Tibial nerve (tissue), 4 donors: ENCODE results near the gene KCNT1. TPM values are rescaled to one million over a fixed set of nuclear protein-coding genes. Genes with fewer than 3 reads are reported as not detected.

Experiments
- DNase-seq, 2 donors: peaks; one replicate each; pipeline ENCODE4 v3.0.0-alpha.2; 2019; ENCODE audit warnings: low spot score in 2 of 2
- H3K27ac ChIP-seq, 4 donors: fragments of 200-600 bp; sonication (generic) in 3 of 4; one replicate each; pipeline ENCODE4 v1.5.1; 2017 to 2019; ENCODE audit warnings: mild to moderate bottlenecking in 1 of 4
- H3K27me3 ChIP-seq, 2 donors: fragments of 200-600 bp; sonication (generic) in 1 of 2; one replicate each; pipeline versions ENCODE4 v1.5.1 to v1.6.0; 2017 to 2019
- H3K36me3 ChIP-seq, 3 donors: fragments of 200-600 bp; sonication (generic); one replicate each; pipeline ENCODE4 v1.5.1; 2018 to 2019
- H3K4me1 ChIP-seq, 4 donors: fragments of 200-600 bp; sonication (generic) in 3 of 4; one replicate each; pipeline ENCODE4 v1.5.1; 2017 to 2019
- H3K4me3 ChIP-seq, 4 donors: fragments of 200-600 bp; sonication (generic) in 3 of 4; one replicate each; pipeline ENCODE4 v1.5.1; 2017 to 2019; ENCODE audit warnings: mild to moderate bottlenecking in 1 of 4, moderate library complexity in 1 of 4
- H3K9me3 ChIP-seq, 4 donors: fragments of 200-600 bp; sonication (generic) in 3 of 4; one replicate each; pipeline ENCODE4 v1.5.1; 2017 to 2019
- EP300 ChIP-seq, 2 donors: sonication (generic); formaldehyde crosslinking; IDR thresholded peaks; one replicate each; pipeline ENCODE4 v1.6.1; 2017; ENCODE audit warnings: antibody characterized with exemption in 2 of 2, mild to moderate bottlenecking in 1 of 2
- POLR2A ChIP-seq, 2 donors: fragments of 450-650 bp; IDR thresholded peaks; one replicate each; pipeline ENCODE4 v1.6.1; 2017; ENCODE audit warnings: antibody characterized with exemption in 2 of 2, mild to moderate bottlenecking in 2 of 2, moderate library complexity in 2 of 2
- WGBS, 2 donors: methylation state at CpG; one replicate each; pipeline ENCODE4 v1.1.5; 2018; 5-methylcytosine and 5-hydroxymethylcytosine counted together
- total RNA-seq, 4 donors: library from RNA; depleted of rRNA; stranded (reverse); fragments of >200 nt; gene quantifications; one replicate each; pipeline ENCODE4 v1.1.0, GENCODE V29; 2016
- TF ChIP-seq, protein P1 (sequence below), 5 experiments: fragments of 200-600 bp in 3 of 5; fragments of 450-650 bp in 2 of 5; sonication (generic) in 3 of 5; IDR thresholded peaks; one replicate each; pipeline ENCODE4 v1.5.1; 2016 to 2019; ENCODE audit warnings: antibody characterized with exemption in 5 of 5, mild to moderate bottlenecking in 3 of 5, moderate library complexity in 2 of 5

Gene KCNT1
- total RNA-seq, 4 donors from 2014 or later: under 0.01 to 0.39 TPM; not detected in 2

DNA sequence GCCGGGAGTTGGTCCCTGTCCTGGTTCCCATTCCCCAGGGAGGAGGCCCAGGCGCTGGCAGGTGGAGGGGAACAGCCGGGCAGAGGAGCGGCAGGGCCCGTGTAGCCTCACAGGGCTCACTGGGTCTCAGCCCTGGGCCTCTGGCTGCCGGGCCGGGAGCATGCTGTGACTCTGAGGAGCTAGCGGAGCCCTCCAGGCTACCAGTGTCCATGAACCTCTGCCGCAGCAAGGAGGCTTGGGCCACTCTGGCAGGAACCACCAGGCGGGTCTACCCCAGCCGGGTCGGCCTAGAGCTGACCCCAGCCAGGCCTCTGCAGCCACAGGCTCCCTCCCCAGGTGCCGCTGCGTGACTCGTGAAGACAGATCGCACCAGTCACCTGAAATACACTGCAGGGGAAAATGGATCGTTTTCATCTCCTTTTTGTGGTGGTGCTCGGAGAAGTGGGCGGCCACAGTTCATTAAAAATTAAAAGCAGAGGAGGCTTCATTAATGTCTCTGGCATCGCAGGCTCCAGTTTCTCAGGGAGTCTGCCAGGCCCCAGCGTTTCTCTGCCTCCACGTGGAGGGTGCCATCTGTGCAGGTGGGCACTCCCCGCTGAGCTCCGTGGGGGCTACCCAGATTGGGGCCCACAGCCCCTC, 43.8 kb downstream of the KCNT1 start:
- H3K36me3 ChIP-seq: no peaks in the 10 kb centered on the region
- peaks cover 0 to 21% of the 10 kb centered on the region in 2 donors for H3K27me3 ChIP-seq
- no peaks in the 10 kb centered on the region for H3K4me1 ChIP-seq
- 72 to 89% methylated on average over 11 to 15 of the region's 24 CpGs for WGBS, 2 donors
- no peak overlapping the region for H3K4me3 ChIP-seq
- H3K9me3 ChIP-seq: no peaks in the 10 kb centered on the region
- no peak for DNase-seq
- H3K27ac ChIP-seq: no peak overlapping the region
- TF ChIP-seq EP300 (IDR thresholded peaks at IDR 0.05): no peak
- no peak for TF ChIP-seq POLR2A (IDR thresholded peaks at IDR 0.05)
- TF ChIP-seq, protein P1, sequence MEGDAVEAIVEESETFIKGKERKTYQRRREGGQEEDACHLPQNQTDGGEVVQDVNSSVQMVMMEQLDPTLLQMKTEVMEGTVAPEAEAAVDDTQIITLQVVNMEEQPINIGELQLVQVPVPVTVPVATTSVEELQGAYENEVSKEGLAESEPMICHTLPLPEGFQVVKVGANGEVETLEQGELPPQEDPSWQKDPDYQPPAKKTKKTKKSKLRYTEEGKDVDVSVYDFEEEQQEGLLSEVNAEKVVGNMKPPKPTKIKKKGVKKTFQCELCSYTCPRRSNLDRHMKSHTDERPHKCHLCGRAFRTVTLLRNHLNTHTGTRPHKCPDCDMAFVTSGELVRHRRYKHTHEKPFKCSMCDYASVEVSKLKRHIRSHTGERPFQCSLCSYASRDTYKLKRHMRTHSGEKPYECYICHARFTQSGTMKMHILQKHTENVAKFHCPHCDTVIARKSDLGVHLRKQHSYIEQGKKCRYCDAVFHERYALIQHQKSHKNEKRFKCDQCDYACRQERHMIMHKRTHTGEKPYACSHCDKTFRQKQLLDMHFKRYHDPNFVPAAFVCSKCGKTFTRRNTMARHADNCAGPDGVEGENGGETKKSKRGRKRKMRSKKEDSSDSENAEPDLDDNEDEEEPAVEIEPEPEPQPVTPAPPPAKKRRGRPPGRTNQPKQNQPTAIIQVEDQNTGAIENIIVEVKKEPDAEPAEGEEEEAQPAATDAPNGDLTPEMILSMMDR (IDR thresholded peaks at IDR 0.05): no peak

DNA sequence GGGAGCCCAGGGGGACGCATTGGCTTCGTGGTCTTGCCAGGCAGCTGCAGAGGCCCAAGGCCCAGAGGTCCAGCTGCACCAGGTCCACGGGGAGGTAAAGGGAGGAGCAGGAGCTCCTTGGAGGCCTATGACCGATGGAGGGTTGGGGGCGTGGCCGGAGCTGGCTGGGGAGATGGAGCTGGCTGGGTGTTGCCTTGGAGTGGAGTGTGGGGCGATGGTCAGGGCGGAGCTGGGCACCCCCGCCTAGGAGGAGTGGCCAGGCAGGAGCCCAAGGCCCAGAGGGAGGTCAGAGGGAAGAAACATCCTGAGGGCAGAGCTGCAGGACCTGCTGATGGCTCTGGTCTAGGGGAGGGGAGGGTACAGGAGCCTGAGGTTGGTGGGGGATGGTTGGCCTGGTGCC, 44.6 kb downstream of the KCNT1 start:
- Histone ChIP-seq H3K4me1 (no peaks in the 10 kb centered on the region), H3K36me3 (no peaks in the 10 kb centered on the region), H3K9me3 (no peaks in the 10 kb centered on the region), H3K27me3 (peaks cover 0 to 16% of the 10 kb centered on the region in 2 donors), H3K27ac (no peak overlapping the region), H3K4me3 (no peak overlapping the region)
- WGBS, 2 donors: 63 to 73% methylated on average over 7 of the region's 9 CpGs
- TF ChIP-seq EP300 (IDR thresholded peaks at IDR 0.05) (no peak), POLR2A (IDR thresholded peaks at IDR 0.05) (no peak)
- TF ChIP-seq, protein P1 (IDR thresholded peaks at IDR 0.05): no peak
- no peak for DNase-seq

DNA sequence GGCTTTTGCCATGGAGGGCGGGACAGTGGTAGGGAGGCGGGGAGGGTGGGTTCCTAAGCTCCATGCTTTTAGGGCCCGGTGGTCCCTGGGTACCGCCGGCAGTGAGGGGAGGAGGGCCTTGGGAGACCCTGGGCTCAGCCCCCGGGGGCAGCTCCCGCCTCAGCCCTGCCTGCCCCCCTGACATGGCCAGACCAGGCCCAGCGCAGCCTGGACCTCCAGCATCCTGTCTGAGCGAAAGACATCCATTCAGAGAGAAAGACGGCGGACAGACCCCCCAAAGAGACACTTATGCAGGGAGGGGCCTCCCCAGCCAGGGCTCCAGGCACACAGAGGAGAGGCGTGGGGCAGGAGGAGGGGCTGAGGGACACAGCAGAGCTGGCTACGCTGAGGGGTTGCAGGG, 45.3 kb downstream of the KCNT1 start:
- Histone ChIP-seq H3K4me1 (no peaks in the 10 kb centered on the region), H3K9me3 (no peaks in the 10 kb centered on the region), H3K36me3 (no peaks in the 10 kb centered on the region), H3K4me3 (no peak overlapping the region), H3K27me3 (peaks cover 0 to 16% of the 10 kb centered on the region in 2 donors), H3K27ac (no peak overlapping the region)
- no peak for DNase-seq
- WGBS, 2 donors: 38 to 44% methylated on average over 10 to 11 of the region's 13 CpGs
- TF ChIP-seq, protein P1 (IDR thresholded peaks at IDR 0.05): no peak
- TF ChIP-seq EP300 (IDR thresholded peaks at IDR 0.05): no peak
- no peak for TF ChIP-seq POLR2A (IDR thresholded peaks at IDR 0.05)

DNA sequence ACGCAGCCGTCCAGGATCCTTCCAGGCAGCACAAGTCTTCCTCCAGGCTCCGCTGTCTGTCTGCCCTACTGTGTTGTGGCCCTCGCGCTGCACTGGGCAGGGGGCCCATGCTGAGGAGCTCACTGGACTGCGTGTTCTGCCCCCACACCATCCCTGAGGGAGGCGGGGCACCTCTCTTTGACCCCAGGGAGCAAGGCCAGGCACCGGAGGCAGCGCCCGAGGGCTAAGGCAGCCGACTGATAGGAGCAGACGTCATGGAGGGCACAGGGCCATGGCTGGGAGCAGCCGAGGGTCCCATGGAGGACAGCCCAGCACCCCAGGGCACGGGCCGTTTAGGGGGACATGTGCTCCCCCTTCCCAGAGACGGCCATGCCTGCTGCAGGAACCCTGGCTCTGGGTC, 46.7 kb downstream of the KCNT1 start:
- 54% methylated on average over 11 of the region's 16 CpGs; no CpG with 5 or more reads in 1 of the 2 donors for WGBS, 2 donors
- H3K4me3 ChIP-seq: no peak overlapping the region
- no peak for DNase-seq
- H3K9me3 ChIP-seq: no peaks in the 10 kb centered on the region
- TF ChIP-seq EP300 (IDR thresholded peaks at IDR 0.05) (no peak), POLR2A (IDR thresholded peaks at IDR 0.05) (no peak)
- TF ChIP-seq, protein P1 (IDR thresholded peaks at IDR 0.05): no peak
- no peak overlapping the region for H3K27ac ChIP-seq
- H3K4me1 ChIP-seq: no peaks in the 10 kb centered on the region
- no peaks in the 10 kb centered on the region for H3K36me3 ChIP-seq
- H3K27me3 ChIP-seq: peaks cover 0 to 16% of the 10 kb centered on the region in 2 donors

DNA sequence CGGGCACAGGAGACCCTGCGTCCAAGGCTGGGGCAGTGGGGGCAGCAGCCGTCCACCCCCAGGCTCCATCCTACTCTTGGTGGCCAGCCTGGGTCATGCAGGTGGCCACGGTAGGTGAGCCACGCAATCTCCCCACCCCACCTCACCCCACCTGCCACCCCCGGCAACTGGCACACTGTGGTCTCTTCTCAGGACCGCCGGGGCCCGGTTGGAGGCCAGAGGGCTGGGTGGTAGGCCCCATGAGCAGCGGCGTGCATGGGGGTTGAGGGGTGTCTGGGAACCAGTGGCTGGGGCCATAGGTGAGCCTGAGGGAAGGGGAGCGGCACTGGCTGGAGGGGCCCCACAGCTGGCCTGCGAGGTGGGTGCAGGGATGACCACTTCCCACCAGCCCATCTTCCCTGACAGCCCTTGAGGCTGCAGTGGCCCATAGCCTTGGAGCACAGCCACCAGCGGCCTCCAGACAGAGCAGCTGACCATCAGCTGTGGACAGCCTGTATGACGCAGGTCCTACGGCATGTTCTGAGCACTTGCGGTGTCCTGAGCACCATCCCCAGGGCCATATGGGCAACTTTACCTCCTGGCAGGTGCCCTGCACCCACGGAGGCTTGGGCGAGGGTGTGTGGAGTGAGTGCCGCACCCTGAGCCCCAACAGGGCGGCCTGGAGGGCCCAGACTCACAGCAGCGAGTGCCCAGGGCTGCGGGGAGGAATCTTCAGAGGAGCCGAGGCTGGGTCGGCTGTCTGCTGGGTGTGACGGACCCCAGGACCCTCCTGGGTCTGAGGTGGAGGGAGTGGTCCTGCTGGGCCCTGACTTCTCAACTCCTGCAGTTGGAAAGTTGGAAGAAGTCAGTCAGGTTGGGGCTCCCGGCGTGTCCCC, 47.4 kb downstream of the KCNT1 start:
- DNase-seq: no peak
- TF ChIP-seq, protein P1 (IDR thresholded peaks at IDR 0.05): no peak
- TF ChIP-seq EP300 (IDR thresholded peaks at IDR 0.05) (no peak), POLR2A (IDR thresholded peaks at IDR 0.05) (no peak)
- Histone ChIP-seq H3K36me3 (no peaks in the 10 kb centered on the region), H3K4me3 (no peak overlapping the region), H3K27ac (no peak overlapping the region), H3K9me3 (no peaks in the 10 kb centered on the region), H3K27me3 (peaks cover 0 to 16% of the 10 kb centered on the region in 2 donors), H3K4me1 (no peaks in the 10 kb centered on the region)
- 87 to 90% methylated on average over 11 to 17 of the region's 28 CpGs for whole genome bisulfite sequencing, 2 donors
